ENCODE results near the gene ISL2. TPM values are rescaled to one million over a fixed set of nuclear protein-coding genes. Genes with fewer than 3 reads are reported as not detected.

Gene ISL2
- total RNA-seq, result under 1 TPM; 0.12 to 0.13 TPM

GRCh38 chr15:76336254-76337058, at the start of gene ISL2:
Gene ISL2 (plus strand): TSS chr15:76336773. CDS start chr15:76336884, 111 bp downstream.

GRCh38 chr15:76311100-76311953, 25.2 kb upstream of the ISL2 start, which contains the start of gene ETFA:
Gene ETFA (minus strand): TSS chr15:76311469. CDS start chr15:76311388, 81 bp downstream.

Other genes with a start within 250 kb of the ISL2 start
- gene ETFA, start 25.3 kb upstream of the ISL2 start, total RNA-seq, result 10 to 100 TPM; 84.6 to 89.4 TPM